ENCODE data around the gene PALD1.
A peak's percentile ranks its signal among the peaks of the same experiment; 100 is the strongest.
"Not testable (repeated sequence)": the region's sequence is repeated elsewhere in the genome, so short reads cannot be mapped to it uniquely, and the experiment has no call there.

PALD1 gene

GRCh38 chr10:70592746-70593512 is 114.4 kb downstream of the PALD1 start:
- DNase-seq = no peak

GRCh38 chr10:70593513-70593890 is 114.9 kb downstream of the PALD1 start:
- DNase-seq = no peak

GRCh38 chr10:70594161-70594560 is 115.6 kb downstream of the PALD1 start:
- DNase-seq = no peak

- no peak for DNase-seq
Observed at GRCh38 chr10:70595566-70596016, 117.0 kb downstream of the PALD1 start.

- no peak for DNase-seq
Observed at GRCh38 chr10:70596110-70596798, 117.7 kb downstream of the PALD1 start.

- DNase-seq = no peak
Observed at GRCh38 chr10:70596860-70597809, 118.6 kb downstream of the PALD1 start.

- DNase-seq = no peak
Observed at GRCh38 chr10:70597856-70598815, 119.6 kb downstream of the PALD1 start.

- DNase-seq = no peak
Observed at GRCh38 chr10:70598857-70599295, 120.3 kb downstream of the PALD1 start.

GRCh38 chr10:70599319-70599718 is 120.8 kb downstream of the PALD1 start:
- no peak for DNase-seq

GRCh38 chr10:70599791-70600190 is 121.2 kb downstream of the PALD1 start:
- DNase-seq = no peak

- DNase-seq = no peak
Observed at GRCh38 chr10:70600512-70601395, 122.2 kb downstream of the PALD1 start.

GRCh38 chr10:70601746-70602145 is 123.2 kb downstream of the PALD1 start:
- no peak for DNase-seq

- DNase-seq = peak; percentile 74
Observed at GRCh38 chr10:70602665-70603448, 124.3 kb downstream of the PALD1 start, which contains the start of gene PRF1. Gene PRF1, minus strand, starts transcription at chr10:70602741. Its CDS starts 1,839 bp downstream, at chr10:70600902.

- no peak for DNase-seq
Observed at GRCh38 chr10:70603449-70603801, 124.9 kb downstream of the PALD1 start.

GRCh38 chr10:70604106-70604505 is 125.5 kb downstream of the PALD1 start:
- DNase-seq = no peak

GRCh38 chr10:70605161-70605560 is 126.6 kb downstream of the PALD1 start:
- DNase-seq = no peak

GRCh38 chr10:70607936-70608335 is 129.4 kb downstream of the PALD1 start:
- no peak for DNase-seq

GRCh38 chr10:70613941-70614340 is 135.4 kb downstream of the PALD1 start:
- no peak for DNase-seq

GRCh38 chr10:70614364-70614763 is 135.8 kb downstream of the PALD1 start:
- DNase-seq = not testable (repeated sequence)

- DNase-seq = no peak
Observed at GRCh38 chr10:70615211-70615610, 136.6 kb downstream of the PALD1 start.

All from stimulated activated CD4-positive, alpha-beta T cell treated with anti-CD3 and anti-CD28 coated beads, Interleukin-1b, Interleukin-23, amount 100 ng/mL, for 48 hours (primary cell).